Activated naive CD8-positive, alpha-beta T cell (primary cell): ENCODE results near the gene RTP5.
"Not testable (repeated sequence)": the region's sequence is repeated elsewhere in the genome, so short reads cannot be mapped to it uniquely, and the experiment has no call there.

Source experiments
- H3K27ac Mint-ChIP-seq: one replicate; pipeline ENCODE4 v1.8.0; 2021; ENCODE audit warnings: mixed read lengths
- H3K27me3 Mint-ChIP-seq: one replicate; pipeline ENCODE4 v1.8.0; 2021; ENCODE audit warnings: mixed read lengths
- H3K36me3 Mint-ChIP-seq: one replicate; pipeline ENCODE4 v1.8.0; 2021; ENCODE audit warnings: mixed read lengths
- H3K4me1 Mint-ChIP-seq: one replicate; pipeline ENCODE4 v1.8.0; 2021; ENCODE audit warnings: low read depth, mixed read lengths
- H3K4me3 Mint-ChIP-seq: one replicate; pipeline ENCODE4 v1.8.0; 2021; ENCODE audit warnings: mild to moderate bottlenecking, mixed read lengths
- H3K9me3 Mint-ChIP-seq: one replicate; pipeline ENCODE4 v1.8.0; 2021; ENCODE audit warnings: low read depth, mixed read lengths

Gene RTP5

GRCh38 chr2:241921631-241922030 is 52.1 kb downstream of the RTP5 start:
- H3K36me3 Mint-ChIP-seq, H3K4me1 Mint-ChIP-seq, H3K27me3 Mint-ChIP-seq, H3K27ac Mint-ChIP-seq, H3K4me3 Mint-ChIP-seq, H3K9me3 Mint-ChIP-seq: not testable (repeated sequence)

- peaks cover 5% of the 10 kb centered on the region for H3K9me3 Mint-ChIP-seq
- peaks cover 9% of the 10 kb centered on the region for H3K4me1 Mint-ChIP-seq
- no peak overlapping the region for H3K27ac Mint-ChIP-seq
- H3K4me3 Mint-ChIP-seq = no peak overlapping the region
- no peaks in the 10 kb centered on the region for H3K27me3 Mint-ChIP-seq
- peaks cover 3% of the 10 kb centered on the region for H3K36me3 Mint-ChIP-seq
Observed at GRCh38 chr2:241922411-241922810, 52.9 kb downstream of the RTP5 start.

GRCh38 chr2:241922816-241923601 is 53.5 kb downstream of the RTP5 start:
- H3K27ac Mint-ChIP-seq = not testable (repeated sequence)

More at GRCh38 chr2:241922816-241923601, 53.5 kb downstream of the RTP5 start:
- not testable (repeated sequence) for H3K36me3 Mint-ChIP-seq, H3K4me3 Mint-ChIP-seq, H3K27me3 Mint-ChIP-seq, H3K4me1 Mint-ChIP-seq, H3K9me3 Mint-ChIP-seq
